Loucy (cell line): ENCODE data around the gene ARHGAP10.

Source experiments
- H2AFZ ChIP-seq: fragments of 200-600 bp; sonication (generic); 2 replicates; pipeline ENCODE4 v1.6.0; 2016; ENCODE audit warnings: antibody characterized with exemption, mild to moderate bottlenecking, low read length, moderate library complexity
- H3F3A ChIP-seq: fragments of 200-600 bp; 2 replicates; pipeline ENCODE4 v1.6.0; 2016; ENCODE audit warnings: antibody characterized with exemption, low read depth, mild to moderate bottlenecking
- H3K27me3 ChIP-seq: fragments of 200-600 bp; sonication (generic); 2 replicates; pipeline ENCODE4 v1.6.1; 2014; ENCODE audit warnings: low read length, mild to moderate bottlenecking; ENCODE audit not compliant: insufficient read depth, poor library complexity, severe bottlenecking
- H3K36me3 ChIP-seq: fragments of 200-600 bp; sonication (generic); 2 replicates; pipeline ENCODE4 v1.6.1; 2016; ENCODE audit warnings: low read length; ENCODE audit not compliant: insufficient read depth
- H3K4me1 ChIP-seq: fragments of 200-600 bp; sonication (generic); 2 replicates; pipeline ENCODE4 v1.5.1; 2014; ENCODE audit warnings: low read length, mild to moderate bottlenecking; ENCODE audit not compliant: insufficient read depth, poor library complexity, severe bottlenecking
- H3K4me2 ChIP-seq: fragments of 200-600 bp; sonication (generic); 2 replicates; pipeline ENCODE4 v1.6.0; 2014; ENCODE audit warnings: antibody characterized with exemption, low read length, low read depth, mild to moderate bottlenecking; ENCODE audit not compliant: poor library complexity, severe bottlenecking
- H3K4me3 ChIP-seq: fragments of 200-600 bp; sonication (generic); 2 replicates; pipeline ENCODE4 v1.5.1; 2014; ENCODE audit warnings: low read length, mild to moderate bottlenecking, mixed read lengths; ENCODE audit not compliant: poor library complexity, severe bottlenecking
- H3K79me2 ChIP-seq: fragments of 200-600 bp; sonication (generic); 2 replicates; pipeline ENCODE4 v1.6.1; 2014; ENCODE audit warnings: low read length; ENCODE audit not compliant: insufficient read depth
- H3K9ac ChIP-seq: fragments of 200-600 bp; sonication (generic); 2 replicates; pipeline ENCODE4 v1.6.0; 2014; ENCODE audit warnings: mild to moderate bottlenecking, low read depth, low read length, moderate library complexity; ENCODE audit not compliant: poor library complexity, severe bottlenecking
- H3K9me2 ChIP-seq: fragments of 200-600 bp; sonication (generic); replicated peaks from 2 replicates; pipeline ENCODE4 v1.6.1; 2016; ENCODE audit warnings: low read depth, low read length, mixed read lengths
- H3K9me3 ChIP-seq: fragments of 200-600 bp; sonication (generic); 2 replicates; pipeline ENCODE4 v1.6.1; 2014; ENCODE audit warnings: mild to moderate bottlenecking, antibody characterized with exemption, low read length, low read depth; ENCODE audit not compliant: insufficient read depth
- H4K20me1 ChIP-seq: fragments of 200-600 bp; sonication (generic); 2 replicates; pipeline ENCODE4 v1.6.0; 2014; ENCODE audit warnings: antibody characterized with exemption, low read length, mild to moderate bottlenecking; ENCODE audit not compliant: insufficient read depth, poor library complexity, severe bottlenecking
- CTCF ChIP-seq: fragments of 200-600 bp; sonication (generic); conservative IDR thresholded peaks from 2 replicates; pipeline ENCODE4 v1.5.1; 2014; ENCODE audit warnings: mild to moderate bottlenecking, antibody characterized with exemption, low read length
- EZH2phosphoT487 ChIP-seq: fragments of 200-600 bp; IDR thresholded peaks from 2 replicates; pipeline ENCODE4 v1.6.1; 2018; ENCODE audit warnings: antibody characterized with exemption, mild to moderate bottlenecking, moderate library complexity, borderline replicate concordance

The ARHGAP10 gene

GRCh38 chr4:147786031-147786430 lies 54.1 kb downstream of the ARHGAP10 start:
- Histone ChIP-seq H3K9ac (no peak overlapping the region), H3K4me2 (no peak overlapping the region)

GRCh38 chr4:147786531-147786930 lies 54.6 kb downstream of the ARHGAP10 start:
- H3K36me3 ChIP-seq = no peaks in the 10 kb centered on the region
- H3F3A ChIP-seq = no peaks in the 10 kb centered on the region
- no peak for TF ChIP-seq EZH2phosphoT487
- no peak for TF ChIP-seq CTCF
- H3K9me3 ChIP-seq = no peaks in the 10 kb centered on the region
- peaks cover 33% of the 10 kb centered on the region for H3K79me2 ChIP-seq
- no peak overlapping the region for H2AFZ ChIP-seq
- H4K20me1 ChIP-seq = no peaks in the 10 kb centered on the region
- peaks cover 37% of the 10 kb centered on the region for H3K4me1 ChIP-seq
- no peaks in the 10 kb centered on the region for H3K27me3 ChIP-seq
- no peak overlapping the region for H3K4me2 ChIP-seq
- H3K9ac ChIP-seq = no peak overlapping the region
- H3K4me3 ChIP-seq = no peak overlapping the region
- no peaks in the 10 kb centered on the region for H3K9me2 ChIP-seq

More at GRCh38 chr4:147786031-147786430, 54.1 kb downstream of the ARHGAP10 start:
- Histone ChIP-seq H4K20me1 (no peaks in the 10 kb centered on the region), H3K79me2 (peaks cover 33% of the 10 kb centered on the region), H3K4me1 (peaks cover 37% of the 10 kb centered on the region), H3K4me3 (no peak overlapping the region), H3K27me3 (no peaks in the 10 kb centered on the region), H3K9me3 (no peaks in the 10 kb centered on the region), H3K9me2 (no peaks in the 10 kb centered on the region), H3F3A (no peaks in the 10 kb centered on the region), H2AFZ (no peak overlapping the region), H3K36me3 (no peaks in the 10 kb centered on the region)
- no peak for TF ChIP-seq EZH2phosphoT487
- no peak for TF ChIP-seq CTCF

- peaks cover 37% of the 10 kb centered on the region for H3K4me1 ChIP-seq
- no peaks in the 10 kb centered on the region for H3F3A ChIP-seq
- no peaks in the 10 kb centered on the region for H3K27me3 ChIP-seq
- no peak overlapping the region for H3K9ac ChIP-seq
- no peaks in the 10 kb centered on the region for H3K9me3 ChIP-seq
- no peaks in the 10 kb centered on the region for H3K9me2 ChIP-seq
- H3K79me2 ChIP-seq = peaks cover 38% of the 10 kb centered on the region
- no peaks in the 10 kb centered on the region for H4K20me1 ChIP-seq
- H3K36me3 ChIP-seq = no peaks in the 10 kb centered on the region
- no peak overlapping the region for H3K4me2 ChIP-seq
- TF ChIP-seq CTCF (no peak), EZH2phosphoT487 (no peak)
- H3K4me3 ChIP-seq = no peak overlapping the region
- no peak overlapping the region for H2AFZ ChIP-seq
Measured at GRCh38 chr4:147787204-147787603, 55.3 kb downstream of the ARHGAP10 start.
